Effector memory CD4-positive, alpha-beta T cell (primary cell): ENCODE data around the gene BMERB1.
A peak's percentile ranks its signal among the peaks of the same experiment; 100 is the strongest.

ENCODE experiments used
- DNase-seq, 3 donors: peaks; one replicate each; pipeline ENCODE4 v3.0.0-alpha.2; 2020
- H3K27ac ChIP-seq: 2 replicates; pipeline ENCODE4 v1.7.0; 2013; ENCODE audit warnings: mild to moderate bottlenecking, low read length, moderate library complexity; ENCODE audit not compliant: insufficient read depth, poor library complexity, severe bottlenecking
- H3K27me3 ChIP-seq: replicated peaks from 2 replicates; pipeline ENCODE4 v1.7.0; 2013; ENCODE audit warnings: mild to moderate bottlenecking, low read length; ENCODE audit not compliant: insufficient read depth, control insufficient read depth, poor library complexity, severe bottlenecking
- H3K36me3 ChIP-seq: 2 replicates; pipeline ENCODE4 v1.7.0; 2013; ENCODE audit warnings: mild to moderate bottlenecking, low read length, moderate library complexity; ENCODE audit not compliant: control insufficient read depth, insufficient read depth
- H3K4me1 ChIP-seq: 2 replicates; pipeline ENCODE4 v1.7.0; 2013; ENCODE audit warnings: low read length, mild to moderate bottlenecking; ENCODE audit not compliant: control insufficient read depth, insufficient read depth, poor library complexity, severe bottlenecking
- H3K4me3 ChIP-seq: 2 replicates; pipeline ENCODE4 v1.7.0; 2013; ENCODE audit warnings: low read length, low read depth, mild to moderate bottlenecking; ENCODE audit not compliant: insufficient read depth, poor library complexity, severe bottlenecking
- H3K9me3 ChIP-seq: 2 replicates; pipeline ENCODE4 v1.7.0; 2013; ENCODE audit warnings: mild to moderate bottlenecking, low read length, moderate library complexity; ENCODE audit not compliant: control insufficient read depth

The BMERB1 gene

GRCh38 chr16:15509051-15509592 is 74.7 kb downstream of the BMERB1 start:
- no peak overlapping the region for H3K4me3 ChIP-seq
- H3K27ac ChIP-seq, result peak overlapping the region; percentile 27
- H3K9me3 ChIP-seq, result no peaks in the 10 kb centered on the region
- no peaks in the 10 kb centered on the region for H3K4me1 ChIP-seq
- H3K27me3 ChIP-seq, result no peaks in the 10 kb centered on the region
- DNase-seq, result peak; percentile 4 to 5 (median 4)
- no peaks in the 10 kb centered on the region for H3K36me3 ChIP-seq

- DNase-seq, result peak in 1 of 3 donors; percentile 1
- no peaks in the 10 kb centered on the region for H3K4me1 ChIP-seq
- peak overlapping the region; percentile 27 for H3K27ac ChIP-seq
These were observed 75.5 kb downstream of the BMERB1 start for GRCh38 chr16:15509593-15510535.

GRCh38 chr16:15510992-15511391 is 76.6 kb downstream of the BMERB1 start:
- no peak for DNase-seq
- Histone ChIP-seq H3K9me3 (no peaks in the 10 kb centered on the region), H3K4me3 (no peak overlapping the region), H3K27me3 (no peaks in the 10 kb centered on the region), H3K36me3 (no peaks in the 10 kb centered on the region), H3K27ac (no peak overlapping the region), H3K4me1 (no peaks in the 10 kb centered on the region)

More at GRCh38 chr16:15509593-15510535, 75.5 kb downstream of the BMERB1 start:
- H3K4me3 ChIP-seq, result no peak overlapping the region
- no peaks in the 10 kb centered on the region for H3K27me3 ChIP-seq
- H3K9me3 ChIP-seq, result no peaks in the 10 kb centered on the region
- H3K36me3 ChIP-seq, result no peaks in the 10 kb centered on the region

- Histone ChIP-seq H3K4me3 (no peak overlapping the region), H3K27ac (no peak overlapping the region), H3K36me3 (no peaks in the 10 kb centered on the region), H3K27me3 (no peaks in the 10 kb centered on the region), H3K9me3 (no peaks in the 10 kb centered on the region), H3K4me1 (no peaks in the 10 kb centered on the region)
- no peak for DNase-seq
These were observed 77.5 kb downstream of the BMERB1 start for GRCh38 chr16:15511759-15512487.

GRCh38 chr16:15513156-15513555 is 78.8 kb downstream of the BMERB1 start:
- Histone ChIP-seq H3K9me3 (no peaks in the 10 kb centered on the region), H3K4me1 (no peaks in the 10 kb centered on the region), H3K36me3 (no peaks in the 10 kb centered on the region), H3K27me3 (no peaks in the 10 kb centered on the region), H3K4me3 (no peak overlapping the region), H3K27ac (no peak overlapping the region)
- no peak for DNase-seq

GRCh38 chr16:15515992-15516391 is 81.6 kb downstream of the BMERB1 start:
- no peaks in the 10 kb centered on the region for H3K36me3 ChIP-seq
- H3K27me3 ChIP-seq, result no peaks in the 10 kb centered on the region
- H3K27ac ChIP-seq, result no peak overlapping the region
- H3K4me1 ChIP-seq, result no peaks in the 10 kb centered on the region
- DNase-seq, result no peak
- H3K9me3 ChIP-seq, result no peaks in the 10 kb centered on the region
- H3K4me3 ChIP-seq, result no peak overlapping the region

GRCh38 chr16:15516609-15517008 is 82.2 kb downstream of the BMERB1 start:
- Histone ChIP-seq H3K9me3 (no peaks in the 10 kb centered on the region), H3K27ac (no peak overlapping the region), H3K27me3 (no peaks in the 10 kb centered on the region), H3K4me3 (no peak overlapping the region), H3K36me3 (no peaks in the 10 kb centered on the region), H3K4me1 (no peaks in the 10 kb centered on the region)
- DNase-seq, result no peak

- Histone ChIP-seq H3K27ac (no peak overlapping the region), H3K4me3 (no peak overlapping the region), H3K27me3 (no peaks in the 10 kb centered on the region), H3K4me1 (no peaks in the 10 kb centered on the region), H3K9me3 (no peaks in the 10 kb centered on the region), H3K36me3 (no peaks in the 10 kb centered on the region)
- DNase-seq, result no peak
These were observed 83.5 kb downstream of the BMERB1 start for GRCh38 chr16:15517743-15518377.

- no peaks in the 10 kb centered on the region for H3K27me3 ChIP-seq
- H3K36me3 ChIP-seq, result no peaks in the 10 kb centered on the region
- no peak for DNase-seq
- no peaks in the 10 kb centered on the region for H3K9me3 ChIP-seq
- H3K4me3 ChIP-seq, result no peak overlapping the region
- H3K4me1 ChIP-seq, result no peaks in the 10 kb centered on the region
- no peak overlapping the region for H3K27ac ChIP-seq
These were observed 84.3 kb downstream of the BMERB1 start for GRCh38 chr16:15518381-15519351.
